GM12801 (cell line): ENCODE measurements around the gene CAPN9.

ENCODE experiments used
- CTCF ChIP-seq: IDR thresholded peaks from one replicate; pipeline ENCODE4 v1.5.1; 2011; ENCODE audit warnings: control low read depth; ENCODE audit not compliant: insufficient read length; ENCODE audit errors: extremely low read depth

The CAPN9 gene

GRCh38 chr1:230708631-230709580 lies 38.3 kb upstream of the CAPN9 start:
- TF ChIP-seq CTCF, result no peak

GRCh38 chr1:230709619-230710542 lies 37.3 kb upstream of the CAPN9 start:
- TF ChIP-seq CTCF, result no peak

- TF ChIP-seq CTCF, result no peak
Measured at GRCh38 chr1:230710543-230710904, 36.7 kb upstream of the CAPN9 start.

GRCh38 chr1:230711245-230711644 lies 35.9 kb upstream of the CAPN9 start:
- no peak for TF ChIP-seq CTCF

GRCh38 chr1:230712470-230712942 lies 34.7 kb upstream of the CAPN9 start:
- TF ChIP-seq CTCF, result no peak

GRCh38 chr1:230713138-230713537 lies 34.0 kb upstream of the CAPN9 start:
- no peak for TF ChIP-seq CTCF

GRCh38 chr1:230713547-230713914 lies 33.7 kb upstream of the CAPN9 start:
- no peak for TF ChIP-seq CTCF
